OCI-LY7 (cell line): ENCODE data around the gene XRCC4. TPM values are rescaled to one million over a fixed set of nuclear protein-coding genes. Genes with fewer than 3 reads are reported as not detected.

Source experiments
- BruUV-seq: library from RNA; stranded (reverse); fragments of 400-500 nt; replicated peaks from 2 replicates; lab custom pipeline; 2021; lab: Mats Ljungman, UMichigan
- CTCF ChIA-PET: fragments of 300-600 bp; sonication (Branson Sonifier 250); formaldehyde crosslinking; loops from one replicate; lab custom pipeline; 2022; ENCODE audit warnings: antibody characterized with exemption; ENCODE audit not compliant: unreplicated experiment; lab: Charles Lee
- POLR2A ChIA-PET: fragments of 300-600 bp; sonication (Branson Sonifier 250); formaldehyde crosslinking; loops from one replicate; lab custom pipeline; 2022; ENCODE audit warnings: antibody characterized with exemption; lab: Charles Lee
- DNase-seq: peaks from one replicate; pipeline ENCODE4 v3.0.0-alpha.2; 2015; ENCODE audit warnings: low spot score
- H2AFZ ChIP-seq: fragments of 200-600 bp; sonication (generic), shearing (Covaris generic); 2 replicates; pipeline ENCODE4 v1.6.1; 2014; ENCODE audit warnings: mild to moderate bottlenecking, antibody characterized with exemption, low read length, moderate library complexity
- H3K27ac ChIP-seq: fragments of 200-600 bp; sonication (generic); 2 replicates; pipeline ENCODE4 v1.5.1; 2014; ENCODE audit warnings: mixed run types, low read depth, mild to moderate bottlenecking, moderate library complexity, low read length, inconsistent platforms; ENCODE audit not compliant: poor library complexity, severe bottlenecking
- H3K36me3 ChIP-seq: fragments of 200-600 bp; sonication (generic); 2 replicates; pipeline ENCODE4 v1.6.1; 2014; ENCODE audit warnings: mild to moderate bottlenecking, antibody characterized with exemption, low read length, moderate library complexity, mixed read lengths; ENCODE audit not compliant: insufficient read depth
- H3K4me1 ChIP-seq: fragments of 200-600 bp; sonication (generic); 2 replicates; pipeline ENCODE4 v1.5.1; 2014; ENCODE audit warnings: mild to moderate bottlenecking, low read length; ENCODE audit not compliant: insufficient read depth, poor library complexity, severe bottlenecking
- H3K4me2 ChIP-seq: fragments of 200-600 bp; sonication (generic); 2 replicates; pipeline ENCODE4 v1.6.1; 2014; ENCODE audit warnings: mild to moderate bottlenecking, low read length
- H3K4me3 ChIP-seq: fragments of 200-600 bp; sonication (generic); 2 replicates; pipeline ENCODE4 v1.5.1; 2014; ENCODE audit warnings: mild to moderate bottlenecking, low read depth, low read length; ENCODE audit not compliant: poor library complexity, severe bottlenecking
- H3K79me2 ChIP-seq: fragments of 200-600 bp; sonication (generic); 2 replicates; pipeline ENCODE4 v1.6.1; 2016; ENCODE audit warnings: low read depth, mild to moderate bottlenecking, low read length, moderate library complexity, mixed read lengths; ENCODE audit not compliant: insufficient read depth
- H3K9me2 ChIP-seq: fragments of 200-600 bp; sonication (generic); 2 replicates; pipeline ENCODE4 v1.6.1; 2016; ENCODE audit warnings: mild to moderate bottlenecking, low read length, mixed read lengths; ENCODE audit not compliant: insufficient read depth
- H3K9me3 ChIP-seq: fragments of 200-600 bp; sonication (generic); 2 replicates; pipeline ENCODE4 v1.6.1; 2014; ENCODE audit warnings: mild to moderate bottlenecking, mixed run types, low read length, mixed read lengths
- H4K20me1 ChIP-seq: fragments of 200-600 bp; sonication (generic); 2 replicates; pipeline ENCODE4 v1.6.1; 2014; ENCODE audit warnings: mild to moderate bottlenecking, antibody characterized with exemption, low read length, moderate library complexity, mixed read lengths; ENCODE audit not compliant: insufficient read depth
- EZH2phosphoT487 ChIP-seq: fragments of 200-600 bp; sonication (generic); IDR thresholded peaks from 2 replicates; pipeline ENCODE4 v1.6.1; 2018; ENCODE audit warnings: low read depth, borderline replicate concordance, mild to moderate bottlenecking, mixed run types, antibody characterized with exemption, low read length, moderate library complexity, mixed read lengths
- intact Hi-C: fragments of 100-400 bp; cut with micrococcal nuclease; formaldehyde crosslinking; loops from one replicate; pipeline ENCODE4 v1.10.0; 2022; ENCODE audit not compliant: unreplicated experiment
- total RNA-seq, 2 experiments: library from RNA; depleted of rRNA in 1 of 2; stranded (reverse); fragments of >200 nt in 1 of 2; shearing (Covaris generic) in 1 of 2; gene quantifications; 2 replicates each; pipeline ENCODE4 v1.2.3, GENCODE V29; 2014 to 2022
- TF ChIP-seq, protein P1 (sequence below): fragments of 200-600 bp; sonication (generic); conservative IDR thresholded peaks from 2 replicates; pipeline ENCODE4 v1.5.1; 2014; ENCODE audit warnings: mild to moderate bottlenecking, antibody characterized with exemption, low read length, moderate library complexity, mixed read lengths

Gene XRCC4
- total RNA-seq, 2 experiments from 2014 or later: 14.5 to 23.3 TPM

DNA sequence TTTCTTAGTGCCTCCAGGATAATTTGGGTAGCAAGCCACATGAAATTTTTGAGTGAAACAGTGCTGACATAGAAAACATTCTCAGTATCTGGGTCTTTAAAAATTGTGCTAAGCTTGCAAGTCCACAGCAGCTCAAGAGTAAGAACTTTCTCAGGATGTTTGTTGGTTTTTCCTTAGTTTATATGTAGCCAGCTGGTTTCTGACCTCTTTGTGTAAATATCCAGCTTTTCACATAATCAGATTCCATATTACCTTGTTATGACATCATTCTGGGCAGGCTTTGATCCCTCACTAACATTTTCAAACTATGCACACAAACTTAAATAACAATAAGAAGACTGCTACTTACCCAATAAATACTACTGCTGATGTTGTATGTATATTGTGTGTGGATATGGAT lies 311.3 kb downstream of the XRCC4 start:
- no peaks in the 10 kb centered on the region for H3K36me3 ChIP-seq
- CTCF ChIA-PET: no interaction called here
- BruUV-seq: no TSS peak

DNA sequence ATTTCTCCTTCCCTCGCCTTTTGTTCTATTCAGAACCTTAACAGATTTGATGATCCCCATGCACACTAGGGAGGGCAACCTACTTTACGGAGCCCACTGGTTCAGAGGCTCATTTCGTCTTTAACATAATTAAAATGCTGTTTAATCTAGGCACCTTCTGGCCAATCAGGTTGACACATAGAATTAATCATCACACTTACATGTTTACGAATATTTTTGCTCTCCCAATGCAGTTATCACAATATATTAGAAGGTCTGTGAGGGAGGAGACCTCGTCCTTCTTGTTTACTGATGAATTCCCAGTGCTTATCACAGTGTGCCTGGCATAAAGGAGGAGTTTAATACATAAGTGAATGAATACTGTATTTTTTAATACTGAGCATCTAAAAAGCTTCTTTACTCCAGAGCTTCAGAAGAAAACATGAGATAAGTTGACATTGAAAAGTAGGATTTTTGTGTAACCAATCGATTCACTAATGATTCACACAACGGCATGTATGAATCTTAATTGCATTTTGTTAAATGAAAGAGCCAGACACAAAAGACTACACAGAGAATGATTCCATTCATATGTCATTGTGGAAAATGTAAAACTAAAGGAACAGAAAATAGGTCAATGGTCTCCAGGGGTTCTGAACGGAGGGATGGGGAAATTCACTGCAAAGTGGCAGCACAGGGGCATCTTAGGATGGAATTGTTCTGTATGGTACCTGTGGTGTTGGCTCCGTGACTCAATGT lies 315.6 kb downstream of the XRCC4 start:
- DNase-seq: no peak
- Histone ChIP-seq H3K27ac (no peak overlapping the region), H3K79me2 (no peaks in the 10 kb centered on the region), H3K4me3 (no peak overlapping the region), H3K4me1 (no peaks in the 10 kb centered on the region), H3K9me3 (no peaks in the 10 kb centered on the region), H4K20me1 (no peaks in the 10 kb centered on the region), H3K36me3 (no peaks in the 10 kb centered on the region), H3K9me2 (no peaks in the 10 kb centered on the region), H2AFZ (no peak overlapping the region), H3K4me2 (no peak overlapping the region)
- BruUV-seq: no TSS peak
- POLR2A ChIA-PET: no interaction called here
- TF ChIP-seq, protein P1, sequence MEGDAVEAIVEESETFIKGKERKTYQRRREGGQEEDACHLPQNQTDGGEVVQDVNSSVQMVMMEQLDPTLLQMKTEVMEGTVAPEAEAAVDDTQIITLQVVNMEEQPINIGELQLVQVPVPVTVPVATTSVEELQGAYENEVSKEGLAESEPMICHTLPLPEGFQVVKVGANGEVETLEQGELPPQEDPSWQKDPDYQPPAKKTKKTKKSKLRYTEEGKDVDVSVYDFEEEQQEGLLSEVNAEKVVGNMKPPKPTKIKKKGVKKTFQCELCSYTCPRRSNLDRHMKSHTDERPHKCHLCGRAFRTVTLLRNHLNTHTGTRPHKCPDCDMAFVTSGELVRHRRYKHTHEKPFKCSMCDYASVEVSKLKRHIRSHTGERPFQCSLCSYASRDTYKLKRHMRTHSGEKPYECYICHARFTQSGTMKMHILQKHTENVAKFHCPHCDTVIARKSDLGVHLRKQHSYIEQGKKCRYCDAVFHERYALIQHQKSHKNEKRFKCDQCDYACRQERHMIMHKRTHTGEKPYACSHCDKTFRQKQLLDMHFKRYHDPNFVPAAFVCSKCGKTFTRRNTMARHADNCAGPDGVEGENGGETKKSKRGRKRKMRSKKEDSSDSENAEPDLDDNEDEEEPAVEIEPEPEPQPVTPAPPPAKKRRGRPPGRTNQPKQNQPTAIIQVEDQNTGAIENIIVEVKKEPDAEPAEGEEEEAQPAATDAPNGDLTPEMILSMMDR: no peak
- no peak for TF ChIP-seq EZH2phosphoT487
- intact Hi-C loops: no loop called here
- CTCF ChIA-PET: no interaction called here

More for the DNA sequence above, 311.3 kb downstream of the XRCC4 start:
- H3K27ac ChIP-seq: no peak overlapping the region
- TF ChIP-seq, protein P1: no peak
- TF ChIP-seq EZH2phosphoT487: no peak
- H3K4me1 ChIP-seq: no peaks in the 10 kb centered on the region
- intact Hi-C loops: no loop called here
- H3K4me2 ChIP-seq: no peak overlapping the region
- DNase-seq: no peak
- no peak overlapping the region for H2AFZ ChIP-seq
- H3K9me3 ChIP-seq: no peaks in the 10 kb centered on the region
- H3K4me3 ChIP-seq: no peak overlapping the region
- H3K9me2 ChIP-seq: no peaks in the 10 kb centered on the region
- H3K79me2 ChIP-seq: no peaks in the 10 kb centered on the region
- POLR2A ChIA-PET: no interaction called here
- no peaks in the 10 kb centered on the region for H4K20me1 ChIP-seq

DNA sequence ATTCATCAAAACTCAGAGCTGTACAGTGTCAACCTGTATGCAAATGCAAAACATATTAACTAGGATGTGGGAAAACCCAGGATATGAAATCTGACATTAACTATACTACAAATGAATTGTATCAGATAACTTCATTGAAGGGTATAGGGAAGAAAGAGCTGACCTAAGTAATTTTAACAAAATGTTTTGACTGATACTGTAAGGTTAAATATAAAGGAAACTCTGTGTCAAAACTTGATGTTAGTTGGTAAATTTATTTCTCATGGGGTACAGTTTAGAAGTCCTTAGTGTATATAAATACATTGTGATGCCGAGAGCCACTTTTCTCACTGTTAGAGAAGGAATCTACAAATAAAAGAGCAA lies 316.1 kb downstream of the XRCC4 start:
- Histone ChIP-seq H3K79me2 (no peaks in the 10 kb centered on the region), H3K4me3 (no peak overlapping the region), H3K27ac (no peak overlapping the region), H3K9me2 (no peaks in the 10 kb centered on the region), H4K20me1 (no peaks in the 10 kb centered on the region), H3K9me3 (no peaks in the 10 kb centered on the region), H3K4me1 (no peaks in the 10 kb centered on the region), H3K4me2 (no peak overlapping the region), H3K36me3 (no peaks in the 10 kb centered on the region), H2AFZ (no peak overlapping the region)
- DNase-seq: no peak
- ChIA-PET CTCF (no interaction called here), POLR2A (no interaction called here)
- no TSS peak for BruUV-seq
- intact Hi-C loops: no loop called here
- no peak for TF ChIP-seq EZH2phosphoT487
- TF ChIP-seq, protein P1: no peak
